DMS 273 (cell line): Measurements from ENCODE around the gene DUOX1.

Source experiments
- DNase-seq: peaks from one replicate; lab custom pipeline; 2025; ENCODE audit not compliant: unreplicated experiment; lab: John Stamatoyannopoulos, UW

The DUOX1 gene

DNA sequence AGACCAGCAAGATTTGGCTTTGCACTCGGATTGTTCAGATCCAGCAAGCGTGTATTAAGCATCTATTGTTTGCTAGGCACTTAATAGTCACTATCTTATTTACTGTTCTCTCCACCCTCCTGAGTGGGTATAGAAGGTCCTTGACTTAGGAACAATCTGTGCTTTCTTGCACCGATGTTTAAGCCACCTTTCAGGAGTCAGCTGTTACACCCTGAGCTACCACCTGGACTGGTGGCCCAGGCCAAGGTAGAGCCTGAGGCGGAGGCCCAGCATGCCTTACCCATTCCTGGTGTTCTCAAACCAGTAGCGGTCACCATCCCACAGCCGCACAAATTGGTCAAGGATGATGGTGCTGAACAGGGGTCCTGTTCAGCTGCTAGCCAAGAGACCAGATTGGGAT is 10.0 kb downstream of the DUOX1 start:
- DNase-seq = no peak

- DNase-seq = no peak
Measured at GRCh38 chr15:45140557-45141250, 10.9 kb downstream of the DUOX1 start.

DNA sequence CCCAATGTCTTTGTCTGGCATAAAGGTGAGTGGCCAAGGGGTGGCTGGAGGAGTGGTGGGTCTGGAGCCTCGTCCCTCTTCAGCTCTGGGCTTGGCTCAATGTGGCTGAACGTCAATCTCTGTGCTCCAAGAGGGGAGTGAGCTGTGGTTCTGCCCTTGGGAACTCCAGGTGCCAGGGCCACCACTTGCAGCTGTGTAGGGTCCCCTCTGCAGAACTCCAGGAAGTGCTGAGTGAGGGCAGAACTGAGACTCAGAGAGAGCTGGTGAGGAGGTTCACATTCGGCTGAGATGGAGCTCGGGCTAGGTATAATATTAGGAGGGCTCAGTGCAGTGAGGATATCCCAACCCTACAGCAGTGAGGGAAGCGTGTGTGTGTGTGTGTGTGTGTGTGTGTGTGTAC is 11.6 kb downstream of the DUOX1 start:
- no peak for DNase-seq

GRCh38 chr15:45143056-45143455 is 13.3 kb downstream of the DUOX1 start:
- no peak for DNase-seq

DNA sequence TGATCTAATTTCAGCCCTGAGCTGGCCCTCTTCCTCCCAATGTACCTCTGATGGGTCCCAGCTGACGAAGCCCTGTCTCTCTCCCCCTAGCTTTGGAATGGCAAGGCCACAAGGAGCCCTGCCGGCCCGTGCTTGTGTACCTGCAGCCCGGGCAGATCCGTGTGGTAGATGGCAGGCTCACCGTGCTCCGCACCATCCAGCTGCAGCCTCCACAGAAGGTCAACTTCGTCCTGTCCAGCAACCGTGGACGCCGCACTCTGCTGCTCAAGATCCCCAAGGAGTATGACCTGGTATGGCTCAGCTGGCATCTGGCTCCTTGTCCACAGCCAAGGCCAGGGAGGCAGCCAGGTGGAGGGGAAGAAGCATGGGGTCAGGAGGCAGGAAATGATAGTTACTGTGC is 14.2 kb downstream of the DUOX1 start:
- DNase-seq = no peak

DNA sequence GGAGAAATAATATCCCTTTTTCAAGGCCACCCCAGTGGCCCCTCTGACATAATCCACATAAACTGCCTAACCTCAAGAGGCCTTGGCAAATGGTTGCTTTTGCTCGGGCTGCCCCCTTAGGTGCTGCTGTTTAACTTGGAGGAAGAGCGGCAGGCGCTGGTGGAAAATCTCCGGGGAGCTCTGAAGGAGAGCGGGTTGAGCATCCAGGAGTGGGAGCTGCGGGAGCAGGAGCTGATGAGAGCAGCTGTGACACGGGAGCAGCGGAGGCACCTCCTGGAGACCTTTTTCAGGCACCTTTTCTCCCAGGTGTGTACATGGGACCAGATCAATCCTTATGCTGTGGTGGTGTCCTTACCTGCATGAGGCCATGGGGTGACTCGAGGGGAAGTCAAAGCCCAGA is 15.0 kb downstream of the DUOX1 start:
- no peak for DNase-seq

DNA sequence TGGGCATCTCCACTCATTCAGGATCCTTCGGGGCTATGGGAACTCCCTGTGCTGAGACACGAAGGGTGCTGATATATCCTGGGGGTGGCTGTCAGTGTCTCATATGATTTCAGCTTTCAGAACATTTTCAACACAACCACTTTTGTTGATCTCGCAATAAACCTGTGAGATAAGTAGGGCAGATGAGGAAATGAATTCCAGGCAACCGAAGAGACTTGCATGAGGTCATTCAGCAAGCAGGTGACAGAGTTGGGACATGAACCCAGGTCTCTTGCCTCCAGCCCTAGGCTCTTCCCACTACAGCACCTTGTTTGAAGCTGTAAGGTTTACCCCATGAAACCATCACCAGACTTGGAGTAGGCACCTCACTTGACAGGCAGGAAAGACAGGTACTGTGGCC is 16.6 kb downstream of the DUOX1 start:
- no peak for DNase-seq

- DNase-seq = no peak
Measured at GRCh38 chr15:45147606-45148005, 17.8 kb downstream of the DUOX1 start.

- no peak for DNase-seq
Measured at GRCh38 chr15:45148076-45149059, 18.6 kb downstream of the DUOX1 start.

GRCh38 chr15:45149060-45149459 is 19.3 kb downstream of the DUOX1 start:
- no peak for DNase-seq

DNA sequence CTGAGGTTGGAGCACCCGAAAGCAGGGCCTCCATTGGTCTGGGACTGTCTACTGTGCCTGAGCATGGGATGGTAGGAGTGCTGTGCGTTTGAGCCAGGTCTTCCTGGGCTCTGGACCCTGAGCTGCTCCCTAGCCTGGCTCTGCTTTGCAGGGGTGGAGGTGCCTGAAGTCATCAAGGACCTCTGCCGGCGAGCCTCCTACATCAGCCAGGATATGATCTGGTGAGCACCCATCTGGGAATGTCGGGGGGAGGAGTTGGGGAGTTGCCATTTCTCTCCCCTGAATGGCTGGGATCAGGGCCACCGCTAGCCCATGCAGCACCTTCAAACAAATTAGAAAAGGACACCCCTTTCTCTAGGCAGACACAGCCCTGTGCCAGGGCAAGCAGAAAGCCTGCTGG is 20.7 kb downstream of the DUOX1 start:
- DNase-seq = no peak

DNA sequence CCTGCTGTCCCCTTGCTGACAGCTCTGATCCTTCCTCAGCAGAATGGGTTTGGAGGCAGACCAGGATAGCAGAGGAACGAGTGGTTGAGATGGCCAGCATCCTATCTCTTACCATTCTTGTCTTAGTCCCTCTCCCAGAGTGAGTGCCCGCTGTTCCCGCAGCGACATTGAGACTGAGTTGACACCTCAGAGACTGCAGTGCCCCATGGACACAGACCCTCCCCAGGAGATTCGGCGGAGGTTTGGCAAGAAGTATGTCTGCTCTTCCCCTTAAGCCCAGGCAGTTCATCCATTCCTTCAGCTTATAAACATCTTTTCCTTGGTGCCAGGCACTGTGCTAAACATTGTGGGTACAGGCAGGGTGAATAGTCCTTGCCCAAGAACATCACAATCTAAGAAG is 21.2 kb downstream of the DUOX1 start:
- DNase-seq = no peak

- DNase-seq = no peak
Measured at GRCh38 chr15:45151998-45152828, 22.4 kb downstream of the DUOX1 start.

DNA sequence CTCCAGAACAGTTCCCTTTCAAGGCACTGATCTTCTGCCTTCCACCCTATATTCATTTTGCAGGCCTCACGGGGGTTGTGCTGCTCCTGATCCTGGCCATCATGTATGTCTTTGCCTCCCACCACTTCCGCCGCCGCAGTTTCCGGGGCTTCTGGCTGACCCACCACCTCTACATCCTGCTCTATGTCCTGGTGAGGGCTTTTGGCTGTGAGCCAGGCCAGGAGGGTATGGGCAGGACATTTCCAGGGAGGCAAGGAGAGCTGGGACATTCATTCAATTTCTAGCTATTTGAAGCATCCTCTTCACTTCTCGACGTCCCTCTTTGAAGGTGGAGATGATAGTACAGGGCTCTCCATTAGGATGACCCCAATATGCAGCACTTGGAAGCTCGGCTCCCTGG is 25.9 kb downstream of the DUOX1 start:
- DNase-seq = no peak

DNA sequence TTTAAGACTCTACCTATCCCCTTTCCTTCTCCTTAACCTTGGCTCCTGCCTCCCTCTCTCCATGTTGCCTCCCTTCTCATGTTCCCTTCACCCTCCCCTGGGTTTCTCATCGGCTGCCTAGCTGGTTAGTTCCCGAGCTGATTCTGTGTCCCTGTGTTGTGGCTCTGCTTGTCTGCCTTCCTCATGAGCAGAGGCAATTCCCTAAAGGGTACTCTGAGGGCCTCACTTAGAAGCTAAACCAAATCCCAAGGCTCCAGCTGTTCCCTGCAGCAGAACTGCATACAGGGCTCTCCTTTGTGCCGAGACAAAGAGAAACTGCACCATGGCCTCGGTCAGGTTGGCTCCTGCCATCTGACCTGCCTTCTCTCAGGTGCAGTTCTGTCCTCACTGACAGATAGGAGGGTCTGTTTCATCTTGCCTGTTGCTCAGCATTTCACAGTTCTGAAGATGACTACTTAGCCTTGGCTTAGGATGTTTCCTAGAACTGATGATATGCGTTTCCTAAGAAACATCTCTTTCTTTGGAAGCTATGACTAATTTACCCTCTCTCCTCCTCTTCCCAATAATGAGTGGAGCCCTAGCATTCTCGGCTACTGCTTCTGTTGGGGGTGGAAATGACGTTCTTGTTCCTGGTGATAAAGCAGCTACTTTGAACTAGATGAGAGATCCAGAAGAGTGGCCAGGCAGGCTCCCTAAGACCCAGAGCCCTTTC is 27.1 kb downstream of the DUOX1 start:
- DNase-seq = no peak

- no peak for DNase-seq
Measured at GRCh38 chr15:45157974-45158373, 28.2 kb downstream of the DUOX1 start.

DNA sequence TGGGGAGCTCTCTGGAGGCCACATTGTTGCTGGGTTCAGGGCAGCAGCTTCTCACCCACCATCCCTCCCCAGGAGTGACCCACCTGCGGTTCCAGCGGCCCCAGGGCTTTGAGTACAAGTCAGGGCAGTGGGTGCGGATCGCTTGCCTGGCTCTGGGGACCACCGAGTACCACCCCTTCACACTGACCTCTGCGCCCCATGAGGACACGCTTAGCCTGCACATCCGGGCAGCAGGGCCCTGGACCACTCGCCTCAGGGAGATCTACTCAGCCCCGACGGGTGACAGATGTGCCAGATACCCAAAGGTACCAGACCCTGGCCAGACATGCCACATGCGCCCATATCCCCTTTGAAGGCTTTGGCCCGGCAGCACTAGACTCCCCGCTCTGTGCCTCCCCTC is 31.9 kb downstream of the DUOX1 start:
- DNase-seq = no peak

- DNase-seq = peak; percentile 93
Measured at GRCh38 chr15:45162771-45163507, 33.1 kb downstream of the DUOX1 start.

- DNase-seq = no peak
Measured at GRCh38 chr15:45163508-45163856, 33.7 kb downstream of the DUOX1 start.

DNA sequence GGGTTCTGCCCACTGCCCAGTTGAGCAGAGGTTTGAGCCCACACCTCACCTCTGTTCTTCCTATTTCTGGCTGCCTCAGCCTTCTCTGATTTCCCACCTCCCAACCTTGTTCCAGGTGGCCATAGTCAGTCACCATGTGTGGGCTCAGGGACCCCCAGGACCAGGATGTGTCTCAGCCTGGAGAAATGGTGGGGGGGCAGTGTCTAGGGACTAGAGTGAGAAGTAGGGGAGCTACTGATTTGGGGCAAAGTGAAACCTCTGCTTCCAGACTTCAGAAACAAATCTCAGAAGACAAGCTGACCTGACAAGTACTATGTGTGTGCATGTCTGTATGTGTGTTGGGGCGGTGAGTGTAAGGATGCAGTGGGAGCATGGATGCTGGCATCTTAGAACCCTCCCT is 35.1 kb downstream of the DUOX1 start:
- DNase-seq = no peak
